ENCODE measurements around the gene EFHC1. TPM values are rescaled to one million over a fixed set of nuclear protein-coding genes. Genes with fewer than 3 reads are reported as not detected.

EFHC1 gene
- total and polyA plus RNA-seq, 12 donors = 3.3 to 14.3 (median 5.8) TPM

- intact Hi-C loops (cut with DNase I) = no loop called here
- Histone ChIP-seq H3K27ac (no peak overlapping the region), H3K4me1 (peaks cover 0 to 7% (median 1%) of the 10 kb centered on the region in 9 donors), H3K4me3 (no peak overlapping the region), H3K9me3 (no peaks in the 10 kb centered on the region), H3K27me3 (no peaks in the 10 kb centered on the region), H3K36me3 (peaks cover 0 to 44% (median 18%) of the 10 kb centered on the region in 9 donors)
- TF ChIP-seq CTCF (IDR thresholded peaks at IDR 0.05) = no peak
- DNase-seq = no peak
- no peak for ATAC-seq
- 90 to 96% methylated on average over 4 of the region's 4 CpGs for WGBS, 2 donors
Measured at GRCh38 chr6:52531396-52531795, 111.3 kb downstream of the EFHC1 start.

GRCh38 chr6:52531834-52532233 is 111.7 kb downstream of the EFHC1 start:
- intact Hi-C loops (cut with DNase I) = no loop called here
- Histone ChIP-seq H3K27ac (no peak overlapping the region), H3K4me3 (no peak overlapping the region), H3K9me3 (no peaks in the 10 kb centered on the region), H3K36me3 (peaks cover 0 to 44% (median 18%) of the 10 kb centered on the region in 9 donors), H3K4me1 (peaks cover 0 to 11% (median 6%) of the 10 kb centered on the region in 9 donors), H3K27me3 (no peaks in the 10 kb centered on the region)
- ATAC-seq (no peak), DNase-seq (no peak)
- 98 to 100% methylated on average over 1 of the region's 1 CpG for WGBS, 2 donors
- TF ChIP-seq CTCF (IDR thresholded peaks at IDR 0.05) = no peak

- intact Hi-C loops (cut with DNase I) = no loop called here
- no peak overlapping the region for H3K27ac ChIP-seq
- WGBS, 2 donors = 92% methylated on average over 2 of the region's 2 CpGs
- peaks cover 0 to 44% (median 18%) of the 10 kb centered on the region in 9 donors for H3K36me3 ChIP-seq
- no peaks in the 10 kb centered on the region for H3K27me3 ChIP-seq
- peaks cover 0 to 17% (median 12%) of the 10 kb centered on the region in 9 donors for H3K4me1 ChIP-seq
- no peaks in the 10 kb centered on the region for H3K9me3 ChIP-seq
- no peak for TF ChIP-seq CTCF (IDR thresholded peaks at IDR 0.05)
- ATAC-seq = no peak
- DNase-seq = no peak
- no peak overlapping the region for H3K4me3 ChIP-seq
Measured at GRCh38 chr6:52532457-52532856, 112.3 kb downstream of the EFHC1 start.

GRCh38 chr6:52533491-52533890 is 113.3 kb downstream of the EFHC1 start:
- no peak for TF ChIP-seq CTCF (IDR thresholded peaks at IDR 0.05)
- H3K4me3 ChIP-seq = no peak overlapping the region
- 96 to 99% methylated on average over 2 of the region's 2 CpGs for WGBS, 2 donors
- H3K9me3 ChIP-seq = no peaks in the 10 kb centered on the region
- intact Hi-C loops (cut with DNase I) = no loop called here
- ATAC-seq (no peak), DNase-seq (no peak)
- peaks cover 0 to 28% (median 22%) of the 10 kb centered on the region in 9 donors for H3K4me1 ChIP-seq
- no peak overlapping the region for H3K27ac ChIP-seq
- H3K36me3 ChIP-seq = peaks cover 0 to 44% (median 18%) of the 10 kb centered on the region in 9 donors
- no peaks in the 10 kb centered on the region for H3K27me3 ChIP-seq
